HCT116 (cell line): Measurements from ENCODE around the gene UBTD1. TPM values are rescaled to one million over a fixed set of nuclear protein-coding genes. Genes with fewer than 3 reads are reported as not detected.

Experiments
- ATAC-seq: fragments of 200-7000 bp; cut with Tn5 transposase; 2 replicates; pipeline ENCODE4 v1.9.1; 2020; ENCODE audit warnings: mild to moderate bottlenecking, moderate library complexity
- BruUV-seq: library from RNA; stranded (reverse); fragments of 400-500 nt; replicated peaks from 2 replicates; lab custom pipeline; 2021; lab: Mats Ljungman, UMichigan
- CTCF ChIA-PET: fragments of 300-600 bp; sonication (Branson Sonifier 250); formaldehyde crosslinking; loops from one replicate; lab custom pipeline; 2021; ENCODE audit warnings: antibody characterized with exemption; lab: Charles Lee
- POLR2A ChIA-PET: fragments of 300-600, 350-600 bp; sonication (Branson Sonifier 250); formaldehyde crosslinking; loops from one replicate; lab custom pipeline; 2021; ENCODE audit warnings: antibody characterized with exemption; lab: Charles Lee
- RAD21 ChIA-PET, 2 experiments: fragments of 300-600 bp; sonication (Branson Sonifier 250); formaldehyde crosslinking; loops; one replicate each; lab custom pipeline; 2023; ENCODE audit warnings: low total read pairs in 2 of 2; ENCODE audit not compliant: uncharacterized antibody in 2 of 2, unreplicated experiment in 2 of 2, low non-redundant PET in 1 of 2; lab: Charles Lee
- DNase-seq: peaks from one replicate; pipeline ENCODE4 v3.0.0-alpha.2; 2010; ENCODE audit warnings: low read depth, low spot score
- H2AFZ ChIP-seq: fragments of 200-600 bp; shearing (Covaris generic), sonication (generic); 2 replicates; pipeline ENCODE4 v1.6.1; 2017; ENCODE audit warnings: low read depth, mixed run types, mixed read lengths, antibody characterized with exemption, low read length; ENCODE audit not compliant: poor library complexity, severe bottlenecking
- H3K27ac ChIP-seq: 2 replicates; pipeline ENCODE4 v1.5.1; 2012; ENCODE audit warnings: low read depth, low read length
- H3K27me3 ChIP-seq: fragments of 200-600 bp; sonication (generic); 2 replicates; pipeline ENCODE4 v1.6.1; 2016; ENCODE audit warnings: mixed run types, low read length, mixed read lengths; ENCODE audit not compliant: insufficient read depth
- H3K36me3 ChIP-seq, 2 experiments: fragments of 200-500 bp in 1 of 2; fragments of 200-600 bp in 1 of 2; sonication (Bioruptor generic) in 1 of 2; sonication (generic) in 1 of 2; 2 replicates each; pipeline versions ENCODE4 v1.5.1 to v1.6.1; 2014 to 2016; ENCODE audit warnings: low read length in 2 of 2, inconsistent platforms in 1 of 2, mixed read lengths in 1 of 2, mixed run types in 1 of 2; ENCODE audit not compliant: insufficient read depth in 2 of 2, control insufficient read depth in 1 of 2
- H3K4me1 ChIP-seq, 2 experiments: fragments of 200-600 bp in 1 of 2; sonication (generic) in 1 of 2; 2 replicates each; pipeline versions ENCODE4 v1.5.1 to v1.6.1; 2012 to 2017; ENCODE audit warnings: low read length in 2 of 2, inconsistent platforms in 1 of 2, mild to moderate bottlenecking in 1 of 2, mixed read lengths in 1 of 2, mixed run types in 1 of 2, moderate library complexity in 1 of 2; ENCODE audit not compliant: insufficient read depth in 2 of 2, control insufficient read depth in 1 of 2
- H3K4me2 ChIP-seq: fragments of 200-600 bp; sonication (generic); 2 replicates; pipeline ENCODE4 v1.6.1; 2017; ENCODE audit warnings: mixed run types, low read length, mixed read lengths
- H3K4me3 ChIP-seq, 2 experiments: fragments of 200-600 bp in 1 of 2; sonication (generic) in 1 of 2; replicated peaks in 1 of 2; 2 replicates each; pipeline ENCODE4 v1.5.1; 2011 to 2016; ENCODE audit warnings: low read length in 2 of 2, control low read depth in 1 of 2, low read depth in 1 of 2, mild to moderate bottlenecking in 1 of 2, mixed read lengths in 1 of 2, mixed run types in 1 of 2
- H3K79me2 ChIP-seq: fragments of 200-600 bp; sonication (generic); 2 replicates; pipeline ENCODE4 v1.6.1; 2017; ENCODE audit warnings: mild to moderate bottlenecking, mixed run types, low read length, moderate library complexity, mixed read lengths; ENCODE audit not compliant: insufficient read depth
- H3K9ac ChIP-seq: fragments of 200-600 bp; sonication (generic); 2 replicates; pipeline ENCODE4 v1.6.1; 2016; ENCODE audit warnings: low read length, mixed read lengths
- H3K9me2 ChIP-seq: fragments of 200-600 bp; sonication (generic), shearing (Covaris generic); 2 replicates; pipeline ENCODE4 v1.6.1; 2017; ENCODE audit warnings: mixed run types, mild to moderate bottlenecking, moderate library complexity; ENCODE audit not compliant: insufficient read depth
- H3K9me3 ChIP-seq, 2 experiments: fragments of 200-500 bp in 1 of 2; fragments of 200-600 bp in 1 of 2; sonication (Bioruptor generic) in 1 of 2; sonication (generic) in 1 of 2; 2 replicates each; pipeline ENCODE4 v1.6.1; 2014 to 2017; ENCODE audit warnings: low read length in 2 of 2, mixed read lengths in 2 of 2, inconsistent platforms in 1 of 2, low read depth in 1 of 2, mild to moderate bottlenecking in 1 of 2, mixed run types in 1 of 2, moderate library complexity in 1 of 2; ENCODE audit not compliant: control insufficient read depth in 1 of 2, insufficient read depth in 1 of 2
- H4K20me1 ChIP-seq: fragments of 200-600 bp; sonication (generic), shearing (Covaris generic); 2 replicates; pipeline ENCODE4 v1.6.1; 2017; ENCODE audit warnings: mixed run types, mild to moderate bottlenecking, moderate library complexity; ENCODE audit not compliant: insufficient read depth
- EGR1 ChIP-seq: IDR thresholded peaks from 2 replicates; pipeline ENCODE4 v1.6.1; 2012; ENCODE audit warnings: low read depth
- EZH2 ChIP-seq: fragments of 200-600 bp; sonication (generic); IDR thresholded peaks from 2 replicates; pipeline ENCODE4 v1.6.1; 2017; ENCODE audit warnings: antibody characterized with exemption, mixed run types
- EZH2phosphoT487 ChIP-seq: fragments of 200-600 bp; IDR thresholded peaks from 2 replicates; pipeline ENCODE4 v1.6.1; 2018; ENCODE audit warnings: antibody characterized with exemption, borderline replicate concordance
- FOSL1 ChIP-seq: IDR thresholded peaks from 2 replicates; pipeline ENCODE4 v1.6.1; 2012; ENCODE audit warnings: low read depth
- JUND ChIP-seq: IDR thresholded peaks from 2 replicates; pipeline ENCODE4 v1.6.1; 2012
- POLR2A ChIP-seq: IDR thresholded peaks from 2 replicates; pipeline ENCODE4 v1.7.0; 2011; ENCODE audit warnings: borderline replicate concordance; ENCODE audit not compliant: insufficient read depth, insufficient read length; ENCODE audit errors: extremely low read depth
- POLR2AphosphoS5 ChIP-seq: IDR thresholded peaks from 2 replicates; pipeline ENCODE4 v1.6.1; 2011; ENCODE audit warnings: mild to moderate bottlenecking, low read depth, low read length, moderate library complexity
- RAD21 ChIP-seq: IDR thresholded peaks from 2 replicates; pipeline ENCODE4 v1.6.1; 2012; ENCODE audit warnings: low read depth, mild to moderate bottlenecking
- REST ChIP-seq: IDR thresholded peaks from 2 replicates; pipeline ENCODE4 v1.6.1; 2012; ENCODE audit warnings: low read depth
- SP1 ChIP-seq: IDR thresholded peaks from 2 replicates; pipeline ENCODE4 v1.6.1; 2012; ENCODE audit warnings: low read depth
- SRF ChIP-seq: IDR thresholded peaks from 2 replicates; pipeline ENCODE4 v1.6.1; 2012; ENCODE audit warnings: low read depth
- TCF7L2 ChIP-seq: IDR thresholded peaks from 2 replicates; pipeline ENCODE4 v1.7.0; 2011; ENCODE audit warnings: borderline replicate concordance, inconsistent platforms; ENCODE audit not compliant: insufficient read depth, insufficient read length; ENCODE audit errors: extremely low read depth
- YY1 ChIP-seq: IDR thresholded peaks from 2 replicates; pipeline ENCODE4 v1.6.1; 2011; ENCODE audit warnings: low read length, low read depth, moderate library complexity, mild to moderate bottlenecking; ENCODE audit not compliant: insufficient replicate concordance; ENCODE audit errors: extremely low read depth
- ZFX ChIP-seq: fragments of 450-650 bp; IDR thresholded peaks from 2 replicates; pipeline ENCODE4 v1.6.1; 2017
- intact Hi-C: fragments of 100-400 bp; cut with micrococcal nuclease; formaldehyde crosslinking; loops from 2 replicates; pipeline ENCODE4 v1.10.0; 2022
- total RNA-seq: library from RNA; stranded (reverse); gene quantifications from one replicate; pipeline ENCODE4 v1.2.1, GENCODE V29; 2021; ENCODE audit not compliant: unreplicated experiment
- TF ChIP-seq, protein P1 (sequence below): IDR thresholded peaks from 2 replicates; pipeline ENCODE4 v1.6.1; 2011; ENCODE audit warnings: mild to moderate bottlenecking, low read length, moderate library complexity; ENCODE audit not compliant: insufficient replicate concordance; ENCODE audit errors: extremely low read depth
- TF ChIP-seq, protein P2 (sequence below), 3 experiments: fragments of 200-600 bp in 1 of 3; sonication (generic) in 1 of 3; IDR thresholded peaks in 2 of 3; conservative IDR thresholded peaks in 1 of 3; 2 replicates each; pipeline ENCODE4 v1.5.1; 2012 to 2017; ENCODE audit warnings: low read depth in 2 of 3, low read length in 2 of 3, antibody characterized with exemption in 1 of 3, borderline replicate concordance in 1 of 3, control low read depth in 1 of 3, mild to moderate bottlenecking in 1 of 3, mixed read lengths in 1 of 3, mixed run types in 1 of 3, moderate library complexity in 1 of 3; ENCODE audit not compliant: insufficient read depth in 1 of 3

The UBTD1 gene
- total RNA-seq, 1 experiment from 2014 or later, result 12.8 TPM

DNA sequence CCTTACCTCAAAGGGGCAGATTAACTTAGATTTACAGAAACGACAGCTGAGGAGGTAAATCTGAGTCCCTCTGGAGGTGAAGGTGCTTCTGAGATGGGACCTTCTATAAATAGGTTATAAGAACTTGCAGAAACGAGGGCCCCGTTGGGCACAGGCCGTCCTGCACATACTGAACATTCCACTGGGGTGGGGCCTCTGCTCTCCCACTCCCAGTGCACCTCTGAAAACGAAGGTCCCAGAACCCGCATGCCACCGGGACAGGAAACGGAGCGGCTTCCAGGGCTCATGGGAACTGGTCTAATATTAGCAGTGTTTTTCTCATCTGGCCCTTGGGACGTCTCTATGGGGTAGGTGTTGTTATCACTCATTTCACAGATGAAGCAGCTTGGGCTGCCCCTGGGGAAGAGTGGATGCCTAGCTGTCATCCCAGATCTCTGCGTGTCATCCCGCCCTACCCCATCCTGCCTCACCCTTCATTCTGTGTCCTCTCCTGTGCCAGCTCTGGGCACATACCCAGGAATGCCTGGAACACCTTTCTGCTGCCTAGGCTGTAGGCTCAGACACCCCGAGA is 110.4 kb downstream of the UBTD1 start:
- no peaks in the 10 kb centered on the region for H3K27me3 ChIP-seq
- no peak overlapping the region for H3K9ac ChIP-seq
- BruUV-seq, result no TSS peak
- H3K9me3 ChIP-seq, result no peaks in the 10 kb centered on the region
- TF ChIP-seq ZFX (no peak), SRF (no peak), REST (no peak), POLR2A (no peak), RAD21 (no peak), JUND (no peak), EGR1 (no peak), POLR2AphosphoS5 (no peak), EZH2phosphoT487 (no peak), FOSL1 (no peak), SP1 (no peak), EZH2 (no peak), TCF7L2 (no peak), YY1 (no peak)
- TF ChIP-seq, protein P1, sequence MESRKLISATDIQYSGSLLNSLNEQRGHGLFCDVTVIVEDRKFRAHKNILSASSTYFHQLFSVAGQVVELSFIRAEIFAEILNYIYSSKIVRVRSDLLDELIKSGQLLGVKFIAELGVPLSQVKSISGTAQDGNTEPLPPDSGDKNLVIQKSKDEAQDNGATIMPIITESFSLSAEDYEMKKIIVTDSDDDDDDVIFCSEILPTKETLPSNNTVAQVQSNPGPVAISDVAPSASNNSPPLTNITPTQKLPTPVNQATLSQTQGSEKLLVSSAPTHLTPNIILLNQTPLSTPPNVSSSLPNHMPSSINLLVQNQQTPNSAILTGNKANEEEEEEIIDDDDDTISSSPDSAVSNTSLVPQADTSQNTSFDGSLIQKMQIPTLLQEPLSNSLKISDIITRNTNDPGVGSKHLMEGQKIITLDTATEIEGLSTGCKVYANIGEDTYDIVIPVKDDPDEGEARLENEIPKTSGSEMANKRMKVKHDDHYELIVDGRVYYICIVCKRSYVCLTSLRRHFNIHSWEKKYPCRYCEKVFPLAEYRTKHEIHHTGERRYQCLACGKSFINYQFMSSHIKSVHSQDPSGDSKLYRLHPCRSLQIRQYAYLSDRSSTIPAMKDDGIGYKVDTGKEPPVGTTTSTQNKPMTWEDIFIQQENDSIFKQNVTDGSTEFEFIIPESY, result no peak
- TF ChIP-seq, protein P2, sequence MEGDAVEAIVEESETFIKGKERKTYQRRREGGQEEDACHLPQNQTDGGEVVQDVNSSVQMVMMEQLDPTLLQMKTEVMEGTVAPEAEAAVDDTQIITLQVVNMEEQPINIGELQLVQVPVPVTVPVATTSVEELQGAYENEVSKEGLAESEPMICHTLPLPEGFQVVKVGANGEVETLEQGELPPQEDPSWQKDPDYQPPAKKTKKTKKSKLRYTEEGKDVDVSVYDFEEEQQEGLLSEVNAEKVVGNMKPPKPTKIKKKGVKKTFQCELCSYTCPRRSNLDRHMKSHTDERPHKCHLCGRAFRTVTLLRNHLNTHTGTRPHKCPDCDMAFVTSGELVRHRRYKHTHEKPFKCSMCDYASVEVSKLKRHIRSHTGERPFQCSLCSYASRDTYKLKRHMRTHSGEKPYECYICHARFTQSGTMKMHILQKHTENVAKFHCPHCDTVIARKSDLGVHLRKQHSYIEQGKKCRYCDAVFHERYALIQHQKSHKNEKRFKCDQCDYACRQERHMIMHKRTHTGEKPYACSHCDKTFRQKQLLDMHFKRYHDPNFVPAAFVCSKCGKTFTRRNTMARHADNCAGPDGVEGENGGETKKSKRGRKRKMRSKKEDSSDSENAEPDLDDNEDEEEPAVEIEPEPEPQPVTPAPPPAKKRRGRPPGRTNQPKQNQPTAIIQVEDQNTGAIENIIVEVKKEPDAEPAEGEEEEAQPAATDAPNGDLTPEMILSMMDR (IDR thresholded peaks at IDR 0.05 in 2 of 3, conservative IDR thresholded peaks at IDR 0.05 in 1 of 3; ENCODE audit: borderline replicate concordance in 1 of 3, insufficient read depth in 1 of 3, low read depth in 2 of 3, low read length in 2 of 3), result no peak
- TF ChIP-seq, all 23 proteins: peak for 0
- CTCF ChIA-PET, result no interaction called here
- H3K4me2 ChIP-seq, result no peak overlapping the region
- intact Hi-C loops, result no loop called here
- H3K9me2 ChIP-seq, result no peaks in the 10 kb centered on the region
- POLR2A ChIA-PET, result no interaction called here
- H3K79me2 ChIP-seq, result no peaks in the 10 kb centered on the region
- DNase-seq, result no peak
- H2AFZ ChIP-seq, result no peak overlapping the region
- RAD21 ChIA-PET, result interaction anchor here in 1 of 2 experiments (1.3 kb wide), 1 partner anchor 143 kb away, joined by 3 read pairs; no protein-coding TSS in a partner anchor
- H3K36me3 ChIP-seq, result no peaks in the 10 kb centered on the region
- peaks cover 3 to 4% of the 10 kb centered on the region in 2 experiments; a peak in 2 of 4 replicates for H3K4me1 ChIP-seq
- no peak overlapping the region for H3K27ac ChIP-seq
- no peaks in the 10 kb centered on the region for H4K20me1 ChIP-seq
- H3K4me3 ChIP-seq, result no peak overlapping the region
- ATAC-seq, result no peak
